ENCODE data around the gene TBC1D10A. TPM values are rescaled to one million over a fixed set of nuclear protein-coding genes. Genes with fewer than 3 reads are reported as not detected.

The TBC1D10A gene
- total RNA-seq, 1 donor from 2014 or later: 51.8 TPM

DNA sequence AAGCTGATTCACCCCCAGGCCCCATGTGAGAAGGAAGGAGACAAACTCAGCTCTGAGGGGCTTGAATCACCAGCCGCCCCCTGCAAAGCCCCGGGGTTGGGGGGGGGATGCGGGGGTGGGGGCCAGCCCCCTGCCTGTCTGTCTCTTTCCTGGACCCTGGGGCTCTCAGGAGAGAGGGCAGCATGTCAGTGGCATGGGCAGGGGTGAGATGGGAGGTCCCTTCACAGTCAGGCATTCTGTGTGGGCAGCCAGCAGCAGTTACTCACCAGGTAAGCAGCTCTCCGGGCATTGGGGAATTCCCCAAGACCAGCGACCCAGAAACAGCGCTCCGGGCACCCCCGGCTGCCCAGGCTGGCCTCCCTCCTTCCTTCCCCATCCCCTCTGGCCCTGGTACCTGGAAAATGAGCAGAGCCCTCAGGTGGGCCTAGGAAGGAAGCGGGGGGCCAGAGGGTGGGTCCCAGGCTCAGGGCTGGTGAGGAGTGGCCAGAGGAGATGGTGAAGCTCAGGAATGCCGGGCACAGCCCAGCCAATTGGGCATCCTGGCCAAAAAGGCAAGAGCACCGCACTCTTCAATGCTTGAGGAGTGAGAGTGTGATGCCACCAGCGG, 76.0 kb downstream of the TBC1D10A start:
- intact Hi-C loops (cut with micrococcal nuclease): no loop called here

DNA sequence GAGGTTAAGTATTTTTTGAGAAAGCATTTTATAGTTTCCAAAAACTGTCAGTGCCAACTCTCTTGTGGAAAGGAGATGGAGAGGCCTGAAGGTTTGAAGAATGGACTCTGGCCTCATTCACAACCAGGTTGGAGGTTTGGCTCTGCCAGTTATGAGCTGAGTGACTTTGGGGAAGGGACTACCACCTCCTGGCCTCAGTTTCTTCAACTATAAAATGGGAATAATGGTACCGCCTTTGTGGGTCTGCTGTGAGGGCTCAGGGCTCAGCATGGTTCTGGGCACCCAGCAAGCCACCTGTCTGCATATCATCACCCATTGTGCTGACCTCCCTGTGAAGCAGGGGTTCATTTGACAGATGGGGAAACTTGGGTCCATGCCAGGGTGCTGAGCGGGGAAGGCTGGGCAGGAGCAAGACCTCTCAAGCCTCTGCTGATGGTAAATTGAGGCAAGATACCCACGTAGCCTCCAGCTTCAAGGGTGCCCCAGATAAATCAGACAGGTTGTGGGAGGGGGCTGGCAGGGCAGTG, 76.6 kb downstream of the TBC1D10A start:
- intact Hi-C loops (cut with micrococcal nuclease): no loop called here

DNA sequence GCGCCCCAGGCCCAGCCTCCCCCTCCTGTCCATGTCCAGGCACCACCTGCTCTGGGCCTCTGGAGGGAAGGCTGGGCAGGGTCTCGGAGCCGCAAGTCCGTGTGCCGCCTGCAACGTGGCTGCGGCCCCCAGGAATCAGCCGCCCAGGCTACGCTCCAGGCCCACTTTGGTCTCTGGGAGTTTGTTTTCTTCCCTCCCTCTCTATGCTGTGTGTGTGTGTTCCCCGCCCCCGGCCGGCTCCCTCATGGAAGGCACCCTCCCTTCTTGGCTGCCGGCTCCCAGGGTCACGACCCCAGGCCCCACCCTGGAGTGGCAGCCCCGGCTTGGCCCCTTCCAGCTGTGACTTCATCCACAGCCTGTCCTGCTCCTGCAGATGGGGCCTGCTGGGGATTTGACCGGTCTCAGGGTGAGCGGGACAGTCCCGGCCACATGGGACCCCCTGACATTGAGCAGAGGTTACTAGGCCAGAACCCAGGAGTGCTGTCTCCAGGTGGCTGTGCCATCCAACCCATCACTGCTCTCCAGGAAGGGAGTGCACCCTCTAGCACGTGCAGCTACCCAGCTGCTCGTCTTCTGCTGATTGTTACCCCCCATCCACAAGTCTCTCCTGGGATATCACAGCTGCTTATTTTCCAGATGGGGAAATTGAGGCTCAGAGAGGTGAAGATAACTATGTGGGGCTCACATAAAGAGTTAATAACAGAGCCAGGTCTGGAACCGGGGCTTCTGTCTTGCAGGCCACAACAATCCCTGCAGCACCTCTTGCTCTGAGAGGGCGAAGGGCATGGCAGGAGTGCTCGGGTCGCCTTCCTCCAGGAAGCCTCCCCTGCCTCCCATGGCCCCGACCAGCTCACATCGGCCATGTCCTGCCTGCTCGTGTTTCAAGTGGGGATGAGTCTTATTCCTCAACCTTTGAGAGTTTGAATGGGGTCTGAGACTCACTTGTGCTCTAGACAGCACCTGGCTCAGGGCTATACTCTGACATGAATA, 77.4 kb downstream of the TBC1D10A start:
- intact Hi-C loops (cut with micrococcal nuclease): loop anchor here (5.0 kb wide), 2 partner anchors 38 to 82 kb away; partner anchors contain the start of gene CASTOR1

DNA sequence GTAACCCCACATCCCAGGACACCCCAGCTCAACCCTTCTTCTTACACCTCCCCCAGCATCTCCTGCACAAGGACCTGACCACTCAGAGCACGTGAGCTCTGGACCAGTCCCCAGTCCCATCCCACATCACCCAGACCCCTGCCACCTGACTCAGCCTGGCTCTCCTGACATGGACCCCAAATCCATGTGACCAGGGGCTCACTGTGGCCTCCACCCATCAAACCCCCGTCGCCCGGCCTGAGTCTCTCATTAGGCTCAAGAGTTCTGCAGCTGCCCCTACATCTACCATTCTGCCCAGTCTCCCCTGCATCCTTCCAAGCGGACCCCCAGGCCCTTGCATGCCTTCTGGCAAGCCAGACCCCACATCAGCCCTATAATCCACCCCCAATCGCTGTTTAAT, 78.3 kb downstream of the TBC1D10A start:
- intact Hi-C loops (cut with micrococcal nuclease): loop anchor here (5.0 kb wide), 2 partner anchors 39 to 81 kb away; partner anchors contain the start of gene CASTOR1

DNA sequence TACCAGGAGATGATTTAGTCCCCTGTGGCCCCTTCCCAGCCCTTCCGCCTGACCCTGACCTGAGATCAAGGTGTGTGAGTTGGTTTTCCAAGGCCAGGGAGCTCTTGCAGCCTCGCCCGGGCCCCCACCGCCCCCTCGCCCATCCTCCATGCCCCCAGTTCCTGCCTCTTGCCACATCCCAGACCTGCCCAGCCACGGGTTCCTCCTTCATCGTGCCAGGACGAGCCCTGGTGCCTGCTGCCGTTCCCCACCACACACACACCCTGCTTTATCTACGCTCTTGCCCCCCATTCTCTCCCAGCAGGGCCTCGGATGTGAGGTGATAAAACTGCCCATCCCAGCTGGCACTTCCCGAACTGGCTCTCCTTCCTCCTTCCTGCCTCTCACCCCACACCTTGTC, 78.8 kb downstream of the TBC1D10A start:
- intact Hi-C loops (cut with micrococcal nuclease): loop anchor here (2.0 to 5.0 kb wide), 3 partner anchors 39 to 81 kb away; partner anchors contain the start of gene CASTOR1

DNA sequence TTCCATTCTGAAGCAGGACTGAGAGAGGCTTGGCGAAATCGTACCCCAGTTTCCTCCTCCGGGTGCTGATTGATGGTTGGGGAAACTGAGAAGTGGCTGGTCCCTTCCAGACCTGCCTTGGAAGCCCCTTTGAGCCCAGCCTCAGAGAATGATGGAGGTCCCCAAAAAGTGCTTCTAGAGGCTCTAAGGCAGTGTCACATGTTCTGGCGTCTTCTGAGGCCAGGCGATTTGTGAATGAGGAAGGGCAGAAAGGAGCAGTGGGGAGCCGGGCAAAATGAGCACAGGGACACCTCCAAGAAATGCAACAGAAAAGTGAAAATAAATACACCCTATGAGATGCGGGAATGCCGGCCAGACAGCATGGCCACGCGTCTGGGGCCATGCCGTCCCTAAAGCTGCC, 79.2 kb downstream of the TBC1D10A start:
- intact Hi-C loops (cut with micrococcal nuclease): loop anchor here (2.0 to 5.0 kb wide), 3 partner anchors 40 to 80 kb away; partner anchors contain the start of gene CASTOR1

DNA sequence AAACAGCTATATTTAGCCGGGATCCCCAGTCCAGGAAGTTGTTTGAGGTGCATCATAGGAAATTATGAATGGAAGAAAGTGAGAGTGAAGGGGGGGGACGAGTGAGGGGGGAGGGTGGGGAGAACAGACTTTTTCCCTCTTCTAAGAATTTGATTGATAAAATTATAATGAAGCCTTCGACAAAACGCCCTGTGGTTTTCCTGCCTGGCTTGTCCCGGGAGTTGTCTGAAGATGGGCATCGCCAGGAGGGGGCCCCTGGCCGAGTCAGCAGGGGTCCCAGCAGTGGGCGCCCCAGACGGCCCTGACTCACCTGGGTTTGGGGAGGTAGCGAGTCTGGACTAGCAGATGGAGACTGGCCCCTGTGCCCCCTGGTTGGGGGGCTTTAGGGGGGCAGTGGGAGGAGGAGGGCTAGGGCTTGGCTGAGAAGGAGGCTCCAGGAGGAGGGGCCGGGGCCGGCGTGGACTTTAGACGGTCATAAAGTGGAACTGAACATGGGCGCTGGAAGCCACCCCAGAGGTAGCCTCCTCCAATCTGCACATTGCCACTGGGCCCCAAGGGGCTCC, 79.8 kb downstream of the TBC1D10A start:
- intact Hi-C loops (cut with micrococcal nuclease): loop anchor here (1.0 to 5.0 kb wide), 9 partner anchors 9 to 409 kb away; partner anchors contain the start of genes ASCC2, CASTOR1 and OSM

DNA sequence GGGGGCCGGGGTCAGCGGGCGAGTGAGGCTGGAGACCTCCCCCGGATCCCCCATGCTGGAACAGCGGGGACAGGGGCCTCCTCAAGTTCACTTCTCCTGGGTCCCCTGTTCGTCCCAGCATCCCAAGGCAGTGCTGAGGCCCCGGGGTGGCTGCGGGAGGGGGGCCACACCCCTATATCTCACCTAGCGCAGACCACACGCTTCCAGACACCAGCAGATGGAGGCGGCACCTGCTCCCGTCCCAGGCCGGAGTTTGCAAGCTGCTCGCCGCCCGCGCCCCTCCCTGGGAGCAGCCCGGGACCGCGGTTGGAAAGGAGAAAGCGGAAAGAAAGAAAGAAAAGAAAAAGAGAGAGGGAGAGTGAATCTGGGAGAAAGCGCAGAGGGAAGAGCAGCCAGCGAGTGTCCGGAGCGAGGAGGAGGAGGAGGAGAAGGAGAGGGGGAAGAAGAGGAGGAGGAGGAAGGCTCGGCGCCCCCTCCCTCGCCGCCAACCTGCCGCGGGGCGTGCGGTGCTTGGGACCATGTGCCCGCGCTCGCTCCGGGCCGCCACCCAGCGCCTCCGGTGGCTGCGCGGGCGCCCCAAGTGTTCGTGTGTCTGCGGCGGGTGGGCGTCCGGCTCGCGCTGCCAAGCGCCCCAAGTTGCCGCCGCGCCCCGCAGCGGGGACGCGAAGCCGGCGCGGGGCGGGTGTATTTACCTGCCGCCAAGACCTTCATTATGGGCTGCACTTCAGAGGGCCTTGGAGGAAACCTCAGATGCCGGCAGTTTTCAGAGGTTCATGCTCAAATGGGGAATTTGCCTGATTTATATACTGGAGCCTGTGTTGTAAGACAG, 80.5 kb downstream of the TBC1D10A start, which contains the start of gene LIF:
Gene LIF, minus strand, starts transcription at position 775 of the 829 bp plus-strand sequence. Its CDS starts 64 bp downstream, at position 711.
- intact Hi-C loops (cut with micrococcal nuclease): loop anchor here (1.0 to 5.0 kb wide), 9 partner anchors 10 to 408 kb away; partner anchors contain the start of genes ASCC2, CASTOR1 and OSM

DNA sequence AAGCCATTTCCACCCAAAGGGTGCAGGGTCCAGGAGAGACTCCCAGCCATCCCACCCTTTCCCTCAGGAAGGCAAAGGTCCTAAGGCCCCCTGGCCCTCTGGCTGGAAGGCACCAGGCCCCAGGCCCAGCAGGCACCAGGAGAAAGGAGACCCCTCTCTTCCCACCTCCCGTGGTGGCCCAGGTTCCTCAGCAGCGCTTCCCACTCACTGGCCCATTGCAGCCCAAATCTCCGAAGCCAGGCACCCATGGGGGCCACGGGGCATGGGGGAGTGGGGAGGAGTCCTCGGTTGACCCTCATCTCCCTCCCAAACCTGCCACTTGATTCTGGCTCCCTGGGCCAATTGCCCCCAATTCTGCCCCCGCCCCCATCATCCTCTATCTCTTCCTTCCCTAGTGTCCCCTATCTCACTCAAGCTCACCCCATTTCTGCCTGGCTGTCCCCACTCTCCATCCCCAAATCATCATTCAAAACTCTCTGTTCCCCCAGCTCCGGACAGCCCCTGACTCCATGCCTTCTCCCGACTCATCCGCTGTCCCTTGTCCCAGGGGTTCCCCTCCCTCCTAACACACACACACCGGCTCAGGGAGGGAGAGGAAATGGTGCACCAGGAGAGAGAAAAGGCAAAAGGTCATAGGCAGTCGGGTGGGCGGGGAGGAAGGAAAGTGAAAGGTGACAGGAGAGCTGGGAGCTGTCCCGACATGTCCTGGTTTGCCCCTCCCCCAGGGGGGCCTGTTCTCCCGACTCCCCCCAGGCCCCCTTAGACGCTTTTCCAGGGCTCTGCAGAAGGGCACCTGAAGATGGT, 81.4 kb downstream of the TBC1D10A start:
- intact Hi-C loops (cut with micrococcal nuclease): loop anchor here (5.0 kb wide), 2 partner anchors 42 to 78 kb away; partner anchors contain the start of gene CASTOR1

DNA sequence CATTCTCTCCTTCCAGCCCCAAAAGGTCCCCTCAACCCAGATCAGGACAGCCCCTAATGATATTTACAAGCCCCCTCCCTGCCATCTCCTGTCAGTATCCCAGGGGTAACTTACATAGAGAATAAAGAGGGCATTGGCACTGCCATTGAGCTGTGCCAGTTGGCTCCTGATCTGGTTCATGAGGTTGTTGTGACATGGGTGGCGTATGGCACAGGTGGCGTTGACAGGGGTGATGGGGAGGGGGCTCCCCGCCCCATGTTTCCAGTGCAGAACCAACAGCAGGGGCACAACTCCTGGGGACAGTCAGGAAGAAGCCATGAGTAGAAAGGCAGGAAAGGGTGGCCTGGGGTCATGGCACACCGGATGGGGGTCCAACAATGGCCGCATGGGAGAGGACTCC, 82.1 kb downstream of the TBC1D10A start:
- intact Hi-C loops (cut with micrococcal nuclease): loop anchor here (5.0 kb wide), 2 partner anchors 43 to 77 kb away; partner anchors contain the start of gene CASTOR1

DNA sequence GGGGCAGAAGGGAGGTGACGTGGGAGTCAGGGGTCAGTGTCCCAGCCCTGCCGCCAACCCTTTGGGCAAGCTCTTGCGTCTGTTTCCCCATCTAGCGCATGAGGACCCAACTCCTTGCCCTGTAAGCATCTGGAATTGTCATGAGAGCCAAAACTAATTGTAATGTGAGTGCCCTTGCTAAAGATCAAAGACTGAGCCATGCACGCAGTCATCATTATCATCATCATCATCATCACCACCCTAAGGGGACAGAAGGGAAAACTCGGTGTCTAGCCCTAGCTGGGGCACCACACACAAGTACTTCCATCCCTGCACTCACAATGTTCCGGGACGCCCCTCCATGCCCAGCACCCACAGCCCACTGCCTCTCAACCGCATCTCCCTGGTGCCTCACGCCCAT, 82.7 kb downstream of the TBC1D10A start:
- intact Hi-C loops (cut with micrococcal nuclease): no loop called here

DNA sequence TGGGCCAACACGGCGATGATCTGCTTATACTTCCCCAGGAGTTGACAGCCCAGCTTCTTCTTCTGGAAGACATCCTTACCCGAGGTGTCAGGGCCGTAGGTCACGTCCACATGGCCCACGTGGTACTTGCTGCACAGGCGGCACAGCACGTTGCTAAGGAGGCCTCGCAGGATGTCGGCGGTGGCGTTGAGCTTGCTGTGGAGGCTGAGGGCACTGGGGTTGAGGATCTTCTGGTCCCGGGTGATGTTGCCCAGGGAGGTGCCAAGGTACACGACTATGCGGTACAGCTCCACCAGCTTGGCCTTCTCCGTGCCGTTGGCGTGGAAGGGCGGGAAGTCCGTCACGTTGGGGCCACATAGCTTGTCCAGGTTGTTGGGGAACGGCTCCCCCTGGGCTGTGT, 83.1 kb downstream of the TBC1D10A start:
- intact Hi-C loops (cut with micrococcal nuclease): no loop called here

Other genes starting within 250 kb of the TBC1D10A start
- gene HORMAD2, start 246.5 kb downstream of the TBC1D10A start, total RNA-seq: 0.10 TPM in 1 of 2 replicates, not detected in the other
- 208 and 211 TPM in 2 replicates for gene LIF, start 80.2 kb downstream of the TBC1D10A start, total RNA-seq
- gene OSM, start 60.1 kb downstream of the TBC1D10A start, total RNA-seq: 193 and 195 TPM in 2 replicates
- 16.6 and 17.5 TPM in 2 replicates for gene CASTOR1, start 37.4 kb downstream of the TBC1D10A start, total RNA-seq
- gene SF3A1, start 30.0 kb upstream of the TBC1D10A start, total RNA-seq: 260 and 266 TPM in 2 replicates
- 4.6 and 5.4 TPM in 2 replicates for gene CCDC157, start 30.1 kb upstream of the TBC1D10A start, total RNA-seq
- gene RNF215, start 60.5 kb upstream of the TBC1D10A start, total RNA-seq: 9.3 and 9.5 TPM in 2 replicates
- gene SEC14L2, start 70.1 kb upstream of the TBC1D10A start, total RNA-seq: 11.1 and 12.2 TPM in 2 replicates
- 43.1 and 43.8 TPM in 2 replicates for gene MTFP1, start 98.8 kb upstream of the TBC1D10A start, total RNA-seq
- 0.22 TPM in 1 of 2 replicates, not detected in the other for gene SEC14L3, start 145.1 kb upstream of the TBC1D10A start, total RNA-seq
- not detected in 2 replicates for gene SEC14L4, start 178.8 kb upstream of the TBC1D10A start, total RNA-seq
- not detected in 2 replicates for gene SEC14L6, start 219.8 kb upstream of the TBC1D10A start, total RNA-seq
- gene GAL3ST1, start 247.7 kb upstream of the TBC1D10A start, total RNA-seq: not detected in 2 replicates